KBM-7 (cell line): Measurements from ENCODE around the gene SNU13.
"Not testable (repeated sequence)": the region's sequence is repeated elsewhere in the genome, so short reads cannot be mapped to it uniquely, and the experiment has no call there.

ENCODE experiments used
- DNase-seq: peaks from one replicate; pipeline ENCODE4 v3.0.0-alpha.2; 2015
- in situ Hi-C: fragments of 300-500 bp; cut with MboI; formaldehyde crosslinking; loops from 2 replicates; pipeline ENCODE4 v1.14.3; 2020; ENCODE audit warnings: low sequenced_read_pairs, low pct_unique_long_range_greater_than_20kb, mixed read lengths

The SNU13 gene

GRCh38 chr22:41650821-41651220 lies 37.8 kb downstream of the SNU13 start:
- no peak for DNase-seq
- in situ Hi-C loops, result no loop called here

- no peak for DNase-seq
- in situ Hi-C loops, result no loop called here
Measured at GRCh38 chr22:41650229-41650628, 38.4 kb downstream of the SNU13 start.

GRCh38 chr22:41648432-41648831 lies 40.2 kb downstream of the SNU13 start:
- in situ Hi-C loops, result no loop called here
- no peak for DNase-seq

GRCh38 chr22:41647771-41648170 lies 40.9 kb downstream of the SNU13 start:
- DNase-seq, result no peak
- in situ Hi-C loops, result no loop called here

- DNase-seq, result no peak
- in situ Hi-C loops, result no loop called here
Measured at GRCh38 chr22:41642331-41643110, 46.1 kb downstream of the SNU13 start.

- in situ Hi-C loops, result no loop called here
- DNase-seq, result no peak
Measured at GRCh38 chr22:41641854-41642253, 46.8 kb downstream of the SNU13 start.

GRCh38 chr22:41638748-41639147 lies 49.9 kb downstream of the SNU13 start:
- in situ Hi-C loops, result no loop called here
- no peak for DNase-seq

GRCh38 chr22:41638124-41638523 lies 50.5 kb downstream of the SNU13 start:
- DNase-seq, result no peak
- in situ Hi-C loops, result no loop called here

- DNase-seq, in situ Hi-C loops: not testable (repeated sequence)
Measured at GRCh38 chr22:41637623-41638022, 51.0 kb downstream of the SNU13 start.

- no peak for DNase-seq
- in situ Hi-C loops, result no loop called here
Measured at GRCh38 chr22:41636467-41636866, 52.2 kb downstream of the SNU13 start.

- DNase-seq, in situ Hi-C loops: not testable (repeated sequence)
Measured at GRCh38 chr22:41634610-41635009, 54.1 kb downstream of the SNU13 start.

GRCh38 chr22:41631615-41632014 lies 57.1 kb downstream of the SNU13 start:
- in situ Hi-C loops, DNase-seq: not testable (repeated sequence)

GRCh38 chr22:41631115-41631514 lies 57.6 kb downstream of the SNU13 start:
- in situ Hi-C loops, DNase-seq: not testable (repeated sequence)

GRCh38 chr22:41625577-41625976 lies 63.1 kb downstream of the SNU13 start:
- in situ Hi-C loops, result no loop called here
- no peak for DNase-seq
